GM18858 (cell line): ENCODE results near the gene MNT.
A peak's percentile ranks its signal among the peaks of the same experiment; 100 is the strongest.

Experiments
- ATAC-seq: cut with Tn5 transposase; IDR thresholded peaks from one replicate; pipeline ENCODE4 v1.9.1; 2021; ENCODE audit not compliant: unreplicated experiment

Gene MNT

DNA sequence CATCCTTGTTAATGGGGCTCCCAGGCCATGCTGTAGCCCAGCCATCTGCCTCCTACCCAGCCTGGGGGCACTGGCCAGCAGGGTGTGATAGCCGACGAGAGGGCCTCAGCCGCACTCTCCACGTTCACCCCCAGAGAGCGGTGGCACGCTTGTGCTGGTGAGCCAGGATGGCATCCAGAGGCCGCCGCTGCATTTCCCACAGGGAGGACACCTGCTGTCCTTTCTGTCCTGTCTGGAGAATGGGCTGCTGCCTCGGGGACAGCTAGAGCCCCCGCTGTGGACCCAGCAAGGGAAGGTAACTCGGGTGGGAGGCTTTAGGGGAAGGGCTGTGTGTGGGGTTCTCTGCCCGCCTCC lies 36.1 kb downstream of the MNT start:
- ATAC-seq, result no peak

GRCh38 chr17:2363851-2364762 lies 36.8 kb downstream of the MNT start:
- no peak for ATAC-seq

GRCh38 chr17:2363318-2363717 lies 37.5 kb downstream of the MNT start:
- no peak for ATAC-seq

- ATAC-seq, result no peak
These were observed 38.0 kb downstream of the MNT start for GRCh38 chr17:2362881-2363280.

DNA sequence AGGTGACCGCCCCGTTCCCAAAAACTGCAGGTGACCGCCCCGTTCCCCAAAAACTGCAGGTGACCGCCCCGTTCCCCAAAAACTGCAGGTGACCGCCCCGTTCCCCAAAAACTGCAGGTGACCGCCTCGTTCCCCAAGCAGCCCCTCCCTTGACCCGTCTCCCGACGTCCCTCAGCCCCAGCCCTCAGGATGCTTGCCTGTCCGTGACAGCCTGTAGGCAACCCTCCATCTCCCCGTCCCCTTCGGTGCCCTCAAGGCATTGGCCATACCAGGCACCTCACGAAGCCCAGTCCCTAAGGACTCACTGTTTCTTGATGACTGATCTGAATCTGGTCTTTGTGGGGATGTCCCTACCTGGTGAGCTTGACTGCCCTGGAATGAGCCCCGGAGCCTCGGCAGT lies 38.4 kb downstream of the MNT start:
- no peak for ATAC-seq

DNA sequence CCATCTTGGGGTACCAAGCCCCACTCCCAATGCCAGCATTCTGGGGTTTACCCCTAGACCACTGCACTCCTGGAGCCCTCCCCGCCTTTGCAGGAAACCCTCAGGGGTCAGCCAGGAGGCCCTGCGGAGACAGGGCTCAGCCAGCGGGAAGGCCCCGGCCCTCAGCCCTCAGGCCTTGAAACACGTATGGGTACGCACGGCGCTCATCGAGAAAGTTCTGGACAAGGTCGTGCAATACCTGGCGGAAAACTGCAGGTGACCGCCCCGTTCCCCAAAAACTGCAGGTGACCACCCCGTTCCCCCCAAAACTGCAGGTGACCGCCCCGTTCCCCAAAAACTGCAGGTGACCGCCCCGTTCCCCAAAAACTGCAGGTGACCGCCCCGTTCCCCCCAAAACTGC lies 38.8 kb downstream of the MNT start:
- ATAC-seq, result no peak

- no peak for ATAC-seq
These were observed 39.7 kb downstream of the MNT start for GRCh38 chr17:2361010-2361760.

- ATAC-seq, result no peak
These were observed 42.9 kb downstream of the MNT start for GRCh38 chr17:2357931-2358434.

GRCh38 chr17:2357237-2357636 lies 43.6 kb downstream of the MNT start:
- no peak for ATAC-seq

DNA sequence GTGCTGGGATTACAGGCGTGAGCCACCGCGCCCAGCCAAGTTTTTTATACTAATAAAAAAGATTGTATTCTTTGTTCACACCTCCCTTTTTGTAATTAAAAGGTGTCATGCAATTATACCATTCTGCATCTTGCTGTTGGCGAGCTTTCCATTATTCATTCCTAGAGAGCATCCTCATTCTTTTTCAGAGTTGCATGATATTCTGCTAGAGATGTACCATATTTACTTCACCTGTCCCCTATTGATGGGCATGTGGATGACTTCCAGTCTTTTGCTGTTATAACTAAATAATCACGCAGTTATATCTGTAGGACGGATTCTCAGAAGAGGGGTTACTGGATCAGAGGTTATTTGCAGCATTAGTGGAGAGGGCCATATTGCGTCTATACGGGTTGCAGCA lies 46.5 kb downstream of the MNT start:
- no peak for ATAC-seq

- no peak for ATAC-seq
These were observed 49.6 kb downstream of the MNT start for GRCh38 chr17:2351269-2351668.

- no peak for ATAC-seq
These were observed 52.8 kb downstream of the MNT start for GRCh38 chr17:2347805-2348685.

DNA sequence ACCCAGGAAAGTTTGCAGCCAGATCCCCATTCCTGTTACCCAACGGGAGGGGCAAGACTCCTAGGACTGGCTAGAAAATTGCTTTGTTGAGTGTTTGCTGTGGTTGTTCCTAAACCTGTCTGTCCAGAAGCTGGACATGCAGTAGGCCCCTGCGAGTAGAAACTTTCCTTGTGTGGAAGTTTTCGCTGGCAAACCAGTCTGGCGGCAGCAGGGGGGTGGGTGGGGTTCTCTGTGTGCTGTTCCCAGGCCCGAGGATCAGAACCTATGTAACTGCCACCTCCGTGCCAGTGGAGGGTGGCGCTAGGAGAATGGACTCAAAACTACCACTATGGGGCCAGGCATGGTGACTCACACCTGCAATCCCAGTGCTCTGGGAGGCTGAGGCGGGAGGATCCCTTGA lies 54.4 kb downstream of the MNT start:
- ATAC-seq, result no peak

DNA sequence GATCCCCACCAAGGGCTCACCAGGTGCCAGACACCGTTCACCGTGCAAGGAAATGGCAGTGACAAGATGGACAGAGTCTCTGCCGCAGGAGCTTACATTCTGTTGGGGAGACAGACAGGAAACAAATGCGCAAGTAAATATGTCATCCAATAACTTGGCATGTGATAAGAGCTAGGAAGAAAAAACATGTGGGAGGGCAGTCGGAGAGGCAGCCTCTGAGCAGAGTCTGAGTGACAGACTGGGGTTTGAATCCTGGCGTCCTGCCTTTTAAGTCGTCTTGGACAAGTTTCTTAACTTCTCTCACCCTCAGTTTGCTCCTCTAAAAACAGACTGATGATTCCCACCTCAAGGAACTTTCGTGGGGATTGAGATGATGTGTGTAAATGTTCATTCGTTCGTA lies 56.3 kb downstream of the MNT start:
- no peak for ATAC-seq

DNA sequence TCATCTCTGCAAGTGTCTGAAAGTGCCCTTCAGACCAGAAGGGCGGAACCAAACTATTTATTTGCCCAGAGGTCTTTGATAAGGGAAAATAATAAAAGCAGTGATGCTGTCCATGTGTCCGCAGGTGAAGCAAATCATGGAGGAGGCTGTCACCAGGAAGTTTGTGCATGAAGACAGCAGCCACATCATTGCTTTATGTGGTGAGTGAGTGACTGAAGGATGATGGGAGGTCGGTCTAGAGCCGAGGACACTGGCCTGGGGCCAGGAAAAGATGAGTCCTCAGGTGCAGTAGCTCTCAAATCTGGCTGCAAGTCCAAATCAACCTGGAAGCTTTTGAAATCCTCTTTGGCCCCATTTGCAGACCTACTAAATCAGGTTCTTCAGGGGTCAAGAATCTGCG lies 57.4 kb downstream of the MNT start:
- ATAC-seq, result no peak

DNA sequence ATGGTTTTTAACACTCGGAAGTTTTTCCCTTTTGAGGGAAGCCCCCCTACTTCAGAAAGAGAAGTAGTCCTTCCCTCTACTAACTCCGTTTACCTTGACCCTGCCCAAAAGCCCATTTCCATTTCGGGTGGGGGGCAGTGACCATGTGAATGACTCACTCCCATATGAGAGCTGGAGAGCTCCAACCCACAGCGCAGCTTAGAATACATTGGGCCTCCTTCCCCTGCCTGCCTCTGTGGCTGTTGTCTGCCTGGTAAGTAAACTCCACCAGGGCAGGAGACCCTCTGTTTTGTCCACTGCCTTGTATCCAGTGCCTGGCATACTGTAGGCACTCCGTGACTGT lies 62.6 kb downstream of the MNT start:
- no peak for ATAC-seq

GRCh38 chr17:2337544-2338314 lies 63.1 kb downstream of the MNT start:
- ATAC-seq, result no peak

DNA sequence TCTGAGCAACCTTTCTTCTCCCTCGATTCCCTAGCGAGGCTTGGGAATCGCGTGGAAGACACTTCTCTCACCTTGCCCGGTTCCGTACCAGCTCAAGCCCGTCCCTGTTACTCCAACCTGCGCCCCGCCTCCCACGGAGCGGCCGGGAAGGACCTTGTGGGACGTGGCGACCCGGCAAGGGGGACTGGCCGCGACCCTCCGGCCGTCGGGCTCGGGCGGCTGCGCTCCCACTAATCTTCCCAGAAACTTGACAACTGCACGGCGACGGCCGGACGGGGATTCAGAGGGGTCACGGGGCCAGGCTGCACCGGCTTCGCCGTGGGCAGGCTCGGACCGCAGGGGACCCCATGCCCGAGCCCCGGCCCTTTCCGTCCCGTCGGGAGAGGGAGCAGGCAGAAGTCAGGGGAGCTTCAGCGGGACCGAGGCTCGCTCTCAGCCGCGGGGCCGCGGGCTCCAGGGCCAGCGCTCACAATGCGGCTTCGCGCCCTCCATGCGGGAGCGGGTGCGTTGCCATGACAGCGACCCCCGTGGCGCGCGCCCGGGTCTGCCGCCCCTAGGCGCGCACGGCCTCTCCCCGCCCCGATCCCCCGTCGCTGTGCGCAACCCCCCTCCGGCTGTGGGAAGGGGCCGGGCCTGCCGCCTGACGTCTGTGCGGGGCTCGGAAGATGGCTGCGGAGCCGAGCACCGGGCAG lies 63.9 kb downstream of the MNT start, which contains the start of gene SGSM2:
Gene SGSM2 (plus strand): TSS at position 650 of the 692 bp plus-strand sequence. CDS start 188 bp downstream, outside the sequence.
- ATAC-seq, result no peak

DNA sequence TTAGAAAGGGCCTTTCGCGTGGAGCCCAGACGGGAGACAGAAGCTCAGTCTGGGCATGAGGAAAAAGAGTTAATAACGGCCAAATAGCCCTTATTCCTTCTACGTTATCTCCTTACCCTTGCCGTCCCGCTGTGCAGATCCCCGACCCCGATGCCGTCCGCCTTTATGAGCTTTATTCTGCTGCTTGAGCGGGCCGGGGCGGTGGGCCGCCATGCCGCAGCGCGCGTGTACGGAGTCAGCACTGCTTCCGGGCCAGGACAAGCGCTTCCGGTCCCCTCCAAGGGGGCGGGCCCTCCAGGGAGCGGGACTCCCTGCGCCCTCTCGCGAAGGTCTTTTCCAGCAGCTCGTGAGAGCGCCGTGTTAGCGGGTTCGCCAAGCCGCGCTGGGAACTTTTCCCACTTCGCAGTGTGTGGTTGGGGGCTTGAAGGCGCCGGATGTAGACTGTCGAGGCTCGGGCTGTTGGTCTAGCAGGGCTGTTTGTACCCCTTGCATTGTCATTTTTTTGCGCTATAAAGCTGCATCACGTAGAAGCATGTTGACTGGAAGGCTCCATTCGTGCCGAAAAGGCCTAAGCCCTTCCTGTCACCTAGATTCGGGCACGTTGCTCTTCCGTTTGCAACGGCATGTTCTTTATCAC lies 64.5 kb downstream of the MNT start, which contains the start of gene TSR1:
Gene TSR1 (minus strand): TSS at position 243 of the 637 bp plus-strand sequence. CDS start 30 bp downstream, at position 213.
- ATAC-seq, result peak; percentile 64
